Sciatic nerve (tissue), 2 donors: ENCODE measurements around the gene ALK. TPM values are rescaled to one million over a fixed set of nuclear protein-coding genes. Genes with fewer than 3 reads are reported as not detected.
"Not testable (repeated sequence)": the region's sequence is repeated elsewhere in the genome, so short reads cannot be mapped to it uniquely, and the experiment has no call there.

Source experiments
- ATAC-seq: fragments of 200-7000 bp; cut with Tn5 transposase; one replicate; pipeline ENCODE4 v1.9.1; 2020; ENCODE audit warnings: mild to moderate bottlenecking, moderate library complexity
- DNase-seq: peaks from one replicate; pipeline ENCODE4 v3.0.0-alpha.2; 2020; ENCODE audit warnings: low spot score
- intact Hi-C: fragments of 100-400 bp; cut with DNase I; formaldehyde crosslinking; loops from one replicate; pipeline ENCODE4 v1.14.2; 2022
- total RNA-seq: library from RNA; stranded (reverse); fragmentation: NEBNext Ultra II Directional; extraction: Animal tissue kit (Norgen Biotek cat#: 25700); gene quantifications from one replicate; pipeline ENCODE4 v1.2.1, GENCODE V29; 2021
- donor health status: DM: no; HTN: no; CAD: no.
- donor health status: DM: no; HTN: no; CAD: no.

ALK gene
- total RNA-seq, 1 donor from 2014 or later = 0.18 TPM

DNA sequence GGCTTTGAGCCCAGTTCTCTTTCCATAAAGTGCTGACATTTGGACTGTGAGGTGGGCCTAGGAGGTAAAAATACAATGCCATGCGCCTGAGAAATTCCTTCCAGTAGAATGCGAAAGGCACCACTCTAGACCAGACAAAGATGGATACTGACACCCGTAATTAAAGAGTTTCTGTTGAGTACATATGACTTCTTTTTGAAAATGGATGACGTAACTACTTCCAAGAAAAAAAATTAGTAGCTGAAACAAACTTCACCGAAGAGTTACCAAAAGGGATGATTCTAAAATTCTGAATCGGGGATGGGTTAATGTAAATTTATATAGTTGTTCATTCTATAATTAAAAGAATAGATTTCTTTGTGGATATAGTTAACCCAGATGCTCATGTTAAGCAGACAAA is 146.8 kb downstream of the ALK start:
- no peak for ATAC-seq
- DNase-seq = no peak
- intact Hi-C loops = no loop called here

DNA sequence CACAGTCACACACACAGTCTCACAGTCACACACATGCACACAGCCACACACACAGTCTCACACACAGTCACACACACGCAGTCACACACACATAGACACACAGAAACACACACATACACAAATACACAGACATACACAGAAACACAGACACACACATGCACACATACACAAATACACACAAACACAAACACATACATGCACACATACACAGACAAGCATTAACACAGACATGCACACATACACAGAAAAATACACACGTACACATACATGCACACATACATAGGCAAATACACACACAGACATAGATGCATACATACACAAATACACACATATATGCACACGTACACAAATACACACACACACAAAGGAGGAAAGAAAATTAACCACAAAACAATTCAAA is 150.5 kb downstream of the ALK start:
- intact Hi-C loops = no loop called here

GRCh38 chr2:29769847-29770246 is 151.5 kb downstream of the ALK start:
- intact Hi-C loops = no loop called here
- no peak for ATAC-seq
- no peak for DNase-seq

More for the DNA sequence above, 150.5 kb downstream of the ALK start:
- DNase-seq = no peak
- no peak for ATAC-seq

- intact Hi-C loops = no loop called here
- no peak for DNase-seq
- ATAC-seq = no peak
Observed at GRCh38 chr2:29767606-29768335, 153.6 kb downstream of the ALK start.

- intact Hi-C loops = no loop called here
- no peak for DNase-seq
- no peak for ATAC-seq
Observed at GRCh38 chr2:29766191-29766590, 155.2 kb downstream of the ALK start.

- ATAC-seq (no peak), DNase-seq (no peak)
- intact Hi-C loops = no loop called here
Observed at GRCh38 chr2:29765721-29766120, 155.7 kb downstream of the ALK start.

DNA sequence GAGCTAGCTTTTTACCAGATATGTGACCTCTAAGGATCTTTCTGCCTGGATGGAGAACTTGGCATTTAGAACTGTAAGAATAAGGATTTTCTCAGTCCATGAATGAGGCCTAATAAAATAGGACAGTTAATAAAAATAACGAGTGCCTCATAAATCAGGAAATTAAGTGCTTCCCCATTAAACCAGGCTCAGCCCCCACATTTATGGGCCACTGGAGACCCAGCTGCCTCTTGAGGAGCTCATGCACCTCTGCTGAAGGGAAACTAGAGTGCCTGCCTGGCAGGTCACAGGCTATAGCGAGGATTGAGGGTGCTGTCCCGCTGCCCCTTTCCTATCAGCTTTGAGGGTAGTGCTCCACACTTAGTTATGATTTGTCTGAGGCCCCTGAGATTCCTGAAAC is 158.0 kb downstream of the ALK start:
- no peak for DNase-seq
- intact Hi-C loops = no loop called here
- ATAC-seq = no peak

DNA sequence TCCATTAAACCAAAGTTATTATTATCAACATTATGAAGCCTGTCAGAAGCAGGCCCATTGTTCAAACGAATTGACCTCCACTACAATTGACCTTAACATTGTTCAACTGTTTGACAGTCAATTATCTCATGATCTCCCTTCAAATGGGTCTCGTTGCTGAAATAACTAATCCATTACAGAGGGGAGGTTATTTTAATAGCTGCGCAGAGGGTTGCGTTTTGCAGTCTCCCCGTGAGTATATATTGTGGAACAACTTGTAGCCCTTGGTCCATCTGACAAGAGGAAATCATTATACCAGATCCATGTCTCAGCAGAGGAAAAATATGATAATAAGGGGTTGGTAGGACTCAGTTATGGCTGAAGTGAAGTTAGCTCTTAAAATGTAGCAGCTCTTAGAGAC is 159.1 kb downstream of the ALK start:
- intact Hi-C loops = no loop called here
- ATAC-seq (no peak), DNase-seq (no peak)

- intact Hi-C loops = no loop called here
- DNase-seq (no peak), ATAC-seq (no peak)
Observed at GRCh38 chr2:29761278-29761677, 160.1 kb downstream of the ALK start.

DNA sequence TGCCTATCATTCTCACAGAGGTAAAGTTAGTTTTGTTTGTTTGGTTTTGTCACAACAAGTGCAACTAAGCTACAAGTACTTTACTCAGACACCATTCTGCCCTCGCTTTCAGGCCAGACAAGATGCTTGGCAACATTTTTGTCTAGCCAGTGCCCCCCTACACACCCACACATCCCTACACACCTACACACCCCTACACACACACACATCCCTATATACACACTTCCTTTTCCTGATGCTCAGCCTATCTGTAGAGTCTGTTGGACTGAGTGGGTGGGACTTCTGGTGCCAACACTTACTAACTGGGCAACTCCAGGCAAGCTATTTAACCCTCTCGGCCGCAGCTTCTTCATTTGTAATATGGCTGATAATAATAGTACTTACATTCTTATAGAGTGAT is 161.4 kb downstream of the ALK start:
- DNase-seq = no peak
- no peak for ATAC-seq
- intact Hi-C loops = no loop called here

DNA sequence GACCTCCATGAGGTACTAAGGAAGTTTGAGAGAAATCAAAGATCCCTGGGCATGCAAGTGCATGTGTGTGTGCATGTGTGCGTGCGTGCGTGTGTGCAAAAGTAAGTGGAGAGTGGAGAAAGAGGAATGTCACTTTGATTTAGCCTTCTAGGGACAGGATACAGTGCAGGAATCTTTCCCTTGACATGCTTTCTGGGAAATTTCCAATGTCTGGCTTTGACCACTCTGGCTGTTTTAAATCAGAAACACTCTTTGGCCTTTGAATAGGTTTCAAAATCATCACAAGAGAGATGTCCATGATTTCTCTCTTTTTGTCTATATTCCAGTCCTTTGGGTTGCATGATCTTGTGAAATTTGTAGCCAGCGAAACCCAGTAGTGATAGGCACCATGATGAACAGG is 162.0 kb downstream of the ALK start:
- DNase-seq (no peak), ATAC-seq (peak; percentile 36)
- intact Hi-C loops = no loop called here

- DNase-seq (no peak), ATAC-seq (no peak)
- intact Hi-C loops = no loop called here
Observed at GRCh38 chr2:29755829-29756228, 165.6 kb downstream of the ALK start.

- no peak for DNase-seq
- no peak for ATAC-seq
- intact Hi-C loops = no loop called here
Observed at GRCh38 chr2:29755233-29755632, 166.2 kb downstream of the ALK start.

DNA sequence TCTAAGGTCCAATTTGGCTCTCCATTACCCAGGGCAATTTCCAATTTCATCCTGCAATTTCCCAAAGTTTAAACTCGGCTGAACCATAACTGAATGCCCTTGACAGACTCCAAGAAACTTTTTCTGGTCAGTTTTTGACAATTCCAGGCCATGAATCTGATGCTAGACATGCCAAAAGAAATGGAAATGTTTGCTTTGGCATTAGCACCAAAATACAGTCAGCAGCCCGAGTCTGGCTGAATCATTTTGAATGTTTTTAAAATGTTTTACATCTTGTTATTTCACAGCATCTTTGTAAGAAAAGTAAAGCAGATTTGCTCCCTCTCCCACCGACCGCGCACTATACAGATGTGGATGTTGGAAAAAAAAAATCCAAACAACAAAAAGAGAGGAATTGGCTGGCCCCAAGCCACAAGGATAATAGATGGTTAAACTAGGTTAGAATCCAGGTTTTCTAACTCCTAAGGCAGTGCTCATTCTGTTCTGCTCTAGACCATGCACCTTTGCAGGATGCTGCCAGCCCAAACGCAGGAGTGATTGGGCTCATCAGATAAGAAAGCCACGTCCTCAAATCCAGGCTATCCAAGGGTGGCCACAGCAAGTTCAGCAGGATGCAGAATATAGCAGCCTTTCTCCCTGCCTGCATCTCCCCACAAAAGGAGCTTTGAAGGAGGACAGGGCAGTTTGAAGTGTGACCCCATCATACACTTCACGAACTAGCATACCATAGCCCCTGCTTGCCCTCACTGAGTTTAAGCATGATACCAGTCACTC is 167.5 kb downstream of the ALK start:
- intact Hi-C loops = no loop called here
- no peak for ATAC-seq
- DNase-seq = no peak

- ATAC-seq (no peak), DNase-seq (no peak)
- intact Hi-C loops = no loop called here
Observed at GRCh38 chr2:29751390-29751789, 170.0 kb downstream of the ALK start.

DNA sequence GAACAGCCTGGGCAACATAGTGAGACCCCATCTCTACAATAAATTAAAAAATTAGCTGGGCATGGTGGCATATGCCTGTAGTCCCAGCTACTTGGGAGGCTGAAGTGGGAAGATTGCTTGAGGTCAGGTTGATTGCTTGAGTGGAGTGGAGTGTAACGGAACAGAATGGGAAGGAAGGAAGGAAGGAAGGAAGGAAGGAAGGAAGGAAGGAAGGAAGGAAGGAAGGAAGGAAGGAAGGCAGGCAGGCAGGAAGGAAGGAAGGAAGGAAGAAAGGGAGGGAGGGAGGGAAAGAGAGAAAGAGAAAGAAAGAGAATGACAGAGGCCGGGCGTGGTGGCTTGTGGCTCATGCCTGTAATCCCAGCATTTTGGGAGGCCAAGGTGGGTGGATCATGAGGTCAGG is 170.9 kb downstream of the ALK start:
- ATAC-seq, DNase-seq, intact Hi-C loops: not testable (repeated sequence)

DNA sequence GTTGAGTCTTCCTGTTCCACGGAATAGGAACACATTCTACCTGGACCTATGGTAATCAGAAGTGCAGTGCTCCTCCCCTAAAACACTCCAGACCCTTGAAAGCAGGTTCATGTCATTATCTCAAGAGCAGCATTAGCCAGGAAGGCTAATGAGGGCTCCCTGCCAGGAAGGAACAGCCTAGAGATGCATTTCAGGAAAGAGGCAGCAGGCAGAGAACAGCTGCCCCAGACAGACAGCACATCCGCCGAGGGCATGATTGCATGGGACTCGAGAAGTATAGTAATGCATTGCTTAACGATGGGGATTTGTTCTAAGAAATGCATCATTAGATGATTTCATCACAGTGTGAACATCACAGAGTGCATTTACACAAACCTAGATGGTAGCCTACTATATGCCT is 171.5 kb downstream of the ALK start:
- no peak for DNase-seq
- intact Hi-C loops = no loop called here
- ATAC-seq = no peak

GRCh38 chr2:29749041-29749440 is 172.3 kb downstream of the ALK start:
- DNase-seq (no peak), ATAC-seq (no peak)
- intact Hi-C loops = no loop called here

DNA sequence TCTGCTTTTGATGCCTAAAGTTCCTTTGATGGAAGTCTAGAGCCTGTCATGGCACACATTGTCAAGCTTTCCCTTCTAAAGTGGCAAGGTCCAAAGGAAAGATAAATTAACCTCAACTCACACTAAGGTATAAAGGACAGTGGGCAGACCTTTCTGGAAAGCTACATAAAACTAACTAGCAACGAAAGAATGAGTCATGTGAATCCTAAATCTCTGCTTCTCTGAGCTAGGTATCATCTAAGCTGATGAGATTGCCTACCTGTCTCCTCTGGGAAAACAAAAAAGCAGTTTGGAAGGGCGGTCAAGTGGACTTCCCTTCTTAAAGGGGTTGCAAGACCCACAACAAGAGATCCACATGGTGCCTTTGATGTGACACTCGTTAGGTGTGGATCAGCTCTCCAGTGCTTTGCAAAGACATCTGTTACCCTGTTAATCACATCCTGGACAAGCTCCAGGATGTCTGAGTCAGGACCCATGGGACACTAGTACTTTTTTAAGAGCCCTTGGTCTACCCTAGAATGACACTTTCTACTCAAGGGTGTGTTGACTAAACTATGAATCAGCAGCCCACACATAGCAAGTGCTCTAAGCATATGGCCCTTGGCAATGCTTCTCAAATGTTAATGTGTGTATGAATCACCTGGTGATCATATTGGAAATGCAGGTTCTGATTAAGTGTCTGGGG is 173.5 kb downstream of the ALK start:
- ATAC-seq (no peak), DNase-seq (no peak)
- intact Hi-C loops = no loop called here

- DNase-seq (no peak), ATAC-seq (no peak)
- intact Hi-C loops = no loop called here
Observed at GRCh38 chr2:29744976-29745375, 176.4 kb downstream of the ALK start.
